HepG2 (cell line): ENCODE results near the gene ADAMTSL4. TPM values are rescaled to one million over a fixed set of nuclear protein-coding genes. Genes with fewer than 3 reads are reported as not detected.
A peak's percentile ranks its signal among the peaks of the same experiment; 100 is the strongest.

Experiments
- ARNT ChIP-seq: fragments of 450-650 bp; IDR thresholded peaks from 2 replicates; pipeline ENCODE4 v1.6.1; 2017
- CBX2 ChIP-seq, 2 experiments: fragments of 200-600 bp in 1 of 2; sonication (generic); formaldehyde crosslinking in 1 of 2; IDR thresholded peaks; 2 replicates each; pipeline versions ENCODE4 v1.7.0 to v1.8.1; 2018 to 2022; ENCODE audit warnings: low read depth in 2 of 2, low read length in 1 of 2, mild to moderate bottlenecking in 1 of 2, missing genetic modification reagents in 1 of 2
- DNMT1 ChIP-seq: sonication (generic); formaldehyde crosslinking; IDR thresholded peaks from 2 replicates; pipeline ENCODE4 v1.5.1; 2020; ENCODE audit warnings: mild to moderate bottlenecking, missing genetic modification reagents
- EZH2 ChIP-seq: conservative IDR thresholded peaks from 2 replicates; pipeline ENCODE4 v1.6.1; 2012; ENCODE audit warnings: mild to moderate bottlenecking, low read depth, low read length, moderate library complexity
- FOXJ3 ChIP-seq: sonication (generic); formaldehyde crosslinking; IDR thresholded peaks from 2 replicates; pipeline ENCODE4 v1.4.0; 2020; ENCODE audit warnings: missing genetic modification reagents, mild to moderate bottlenecking, borderline replicate concordance
- GABPB1 ChIP-seq: IDR thresholded peaks from 2 replicates; pipeline ENCODE4 v1.6.1; 2016; ENCODE audit warnings: mild to moderate bottlenecking, missing genetic modification reagents, moderate library complexity, missing compliant biosample characterization
- HIVEP1 ChIP-seq: sonication (generic); formaldehyde crosslinking; IDR thresholded peaks from 2 replicates; pipeline ENCODE4 v1.4.0; 2020; ENCODE audit warnings: mild to moderate bottlenecking, missing genetic modification reagents
- HNRNPK ChIP-seq: fragments of 200-400 bp; formaldehyde crosslinking; IDR thresholded peaks from 2 replicates; pipeline ENCODE4 v1.6.1; 2018; ENCODE audit warnings: low read length, low read depth, moderate library complexity, mild to moderate bottlenecking; ENCODE audit not compliant: poor library complexity, severe bottlenecking
- MEF2D ChIP-seq: sonication (generic); formaldehyde crosslinking; IDR thresholded peaks from 2 replicates; pipeline ENCODE4 v1.5.1; 2020; ENCODE audit warnings: mild to moderate bottlenecking, missing genetic modification reagents
- PAWR ChIP-seq: sonication (generic); formaldehyde crosslinking; IDR thresholded peaks from 2 replicates; pipeline ENCODE4 v1.4.0; 2020; ENCODE audit warnings: missing genetic modification reagents, mild to moderate bottlenecking, borderline replicate concordance
- PHF20 ChIP-seq: sonication (generic); formaldehyde crosslinking; IDR thresholded peaks from 2 replicates; pipeline ENCODE4 v1.5.0; 2020; ENCODE audit warnings: mild to moderate bottlenecking, missing genetic modification reagents
- ZBTB7B ChIP-seq: sonication (generic); formaldehyde crosslinking; IDR thresholded peaks from 2 replicates; pipeline ENCODE4 v1.4.0; 2020; ENCODE audit warnings: missing genetic modification reagents
- ZFY ChIP-seq: sonication (generic); formaldehyde crosslinking; IDR thresholded peaks from 2 replicates; pipeline ENCODE4 v1.4.0; 2020; ENCODE audit warnings: missing genetic modification reagents
- ZNF10 ChIP-seq: sonication (generic); formaldehyde crosslinking; IDR thresholded peaks from 2 replicates; pipeline ENCODE4 v1.4.0; 2020; ENCODE audit warnings: mild to moderate bottlenecking, low read depth, missing genetic modification reagents, borderline replicate concordance
- ZNF224 ChIP-seq: sonication (generic); formaldehyde crosslinking; IDR thresholded peaks from 2 replicates; pipeline ENCODE4 v1.5.0; 2020; ENCODE audit warnings: mild to moderate bottlenecking, missing genetic modification reagents
- ZNF274 ChIP-seq: sonication (generic); formaldehyde crosslinking; IDR thresholded peaks from 2 replicates; pipeline ENCODE4 v1.5.1; 2020; ENCODE audit warnings: mild to moderate bottlenecking, missing genetic modification reagents
- ZNF292 ChIP-seq: sonication (generic); formaldehyde crosslinking; IDR thresholded peaks from 2 replicates; pipeline ENCODE4 v1.8.1; 2022; ENCODE audit warnings: mild to moderate bottlenecking, low read depth, missing genetic modification reagents, borderline replicate concordance
- ZNF329 ChIP-seq: sonication (generic); formaldehyde crosslinking; IDR thresholded peaks from 2 replicates; pipeline ENCODE4 v1.9.0; 2021; ENCODE audit warnings: low read depth, mild to moderate bottlenecking, missing genetic modification reagents
- polyA plus RNA-seq, 8 experiments: library from polyadenylated mRNA; depleted of rRNA in 3 of 8; stranded (reverse) in 7 of 8; unstranded in 1 of 8; fragments of >200 nt; fragmentation: Illumina TruSeq in 4 of 8; extraction: Trizol in 4 of 8; gene quantifications; 2 replicates each; pipeline versions ENCODE4 v1.2.1 to v1.2.3, GENCODE V29; 2011 to 2016; ENCODE audit warnings: low read depth in 4 of 8, missing spikeins in 1 of 8, mixed read lengths in 1 of 8; ENCODE audit not compliant: insufficient read depth in 1 of 8
- total RNA-seq, 5 experiments: library from RNA; depleted of rRNA; stranded (reverse); fragments of >200 nt; fragmentation: Illumina TruSeq; extraction: Trizol; gene quantifications; 2 replicates each; pipeline ENCODE4 v1.2.3, GENCODE V29; 2016; ENCODE audit warnings: low read depth in 1 of 5
- TF ChIP-seq, protein P1 (sequence below): sonication (generic); formaldehyde crosslinking; IDR thresholded peaks from 2 replicates; pipeline ENCODE4 v1.4.0; 2020; ENCODE audit warnings: missing genetic modification reagents
- TF ChIP-seq, protein P2 (sequence below): sonication (generic); formaldehyde crosslinking; IDR thresholded peaks from 2 replicates; pipeline ENCODE4 v1.8.0; 2022; ENCODE audit warnings: low read depth, missing genetic modification reagents

The ADAMTSL4 gene
- total and polyA plus RNA-seq, 2 of the 13 experiments (the other 11 are each of a cell fraction or from before 2014, with no cell fraction given): 3.9 to 16.4 TPM

DNA sequence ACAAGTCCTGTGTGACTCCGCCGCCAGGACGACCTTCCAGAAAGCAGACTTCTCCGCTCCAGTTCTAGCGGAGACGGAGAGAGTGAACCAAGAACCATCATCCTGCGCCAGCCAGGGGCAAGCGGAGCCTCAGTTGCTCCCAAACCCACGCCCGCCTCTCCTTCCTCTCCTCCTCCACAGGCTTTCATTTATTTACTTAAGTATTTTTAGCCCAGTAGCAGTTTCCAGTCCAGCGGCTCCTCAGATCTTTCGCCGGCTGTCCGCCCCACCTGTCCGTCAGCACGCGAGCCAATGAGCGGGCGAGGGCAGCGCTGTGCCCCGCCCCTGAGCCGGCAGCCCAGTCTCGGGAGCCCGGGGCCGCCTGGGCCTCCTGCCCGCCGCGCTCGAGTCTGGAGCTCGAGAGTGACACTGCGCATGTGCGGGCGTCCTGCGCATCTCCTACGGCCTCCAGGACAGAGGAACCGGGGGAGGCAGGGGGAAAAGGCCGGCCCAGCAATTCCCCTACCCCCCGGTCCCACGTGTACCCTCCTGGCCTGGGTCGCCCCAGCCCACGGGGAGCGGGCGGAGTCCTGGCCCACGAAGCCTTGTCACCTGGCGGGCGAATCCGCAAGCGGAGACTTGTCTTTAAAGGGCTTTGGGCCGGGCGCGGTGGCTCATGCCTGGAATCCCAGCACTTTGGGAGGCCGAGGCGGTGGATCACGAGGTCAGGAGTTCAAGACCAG is 33.7 kb upstream of the ADAMTSL4 start, which contains the start of gene FALEC (continued):
- TF ChIP-seq ZNF10: no peak
- TF ChIP-seq, protein P1, sequence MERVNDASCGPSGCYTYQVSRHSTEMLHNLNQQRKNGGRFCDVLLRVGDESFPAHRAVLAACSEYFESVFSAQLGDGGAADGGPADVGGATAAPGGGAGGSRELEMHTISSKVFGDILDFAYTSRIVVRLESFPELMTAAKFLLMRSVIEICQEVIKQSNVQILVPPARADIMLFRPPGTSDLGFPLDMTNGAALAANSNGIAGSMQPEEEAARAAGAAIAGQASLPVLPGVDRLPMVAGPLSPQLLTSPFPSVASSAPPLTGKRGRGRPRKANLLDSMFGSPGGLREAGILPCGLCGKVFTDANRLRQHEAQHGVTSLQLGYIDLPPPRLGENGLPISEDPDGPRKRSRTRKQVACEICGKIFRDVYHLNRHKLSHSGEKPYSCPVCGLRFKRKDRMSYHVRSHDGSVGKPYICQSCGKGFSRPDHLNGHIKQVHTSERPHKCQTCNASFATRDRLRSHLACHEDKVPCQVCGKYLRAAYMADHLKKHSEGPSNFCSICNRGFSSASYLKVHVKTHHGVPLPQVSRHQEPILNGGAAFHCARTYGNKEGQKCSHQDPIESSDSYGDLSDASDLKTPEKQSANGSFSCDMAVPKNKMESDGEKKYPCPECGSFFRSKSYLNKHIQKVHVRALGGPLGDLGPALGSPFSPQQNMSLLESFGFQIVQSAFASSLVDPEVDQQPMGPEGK (CRISPR knock-in tag): peak; percentile 88
- TF ChIP-seq MEF2D: peak; percentile 93
- no peak for TF ChIP-seq FOXJ3 (CRISPR knock-in tag)
- TF ChIP-seq HIVEP1 (CRISPR knock-in tag): peak; percentile 67; the same call in 1 of the 2 replicates
- no peak for TF ChIP-seq PAWR (CRISPR knock-in tag)
- peak; percentile 71; the same call in 1 of the 2 replicates for TF ChIP-seq ZNF274 (CRISPR knock-in tag)
- no peak for TF ChIP-seq HNRNPK
- peak; percentile 85 for TF ChIP-seq ZFY
- TF ChIP-seq ZNF292 (CRISPR knock-in tag): no peak
- no peak for TF ChIP-seq CBX2 (IDR thresholded peaks at IDR 0.05; ENCODE audit: low read depth, low read length)
- TF ChIP-seq CBX2 (CRISPR knock-in tag; IDR thresholded peaks at IDR 0.05; ENCODE audit: low read depth): no peak
- TF ChIP-seq PHF20 (CRISPR knock-in tag): peak; percentile 24; the same call in 1 of the 2 replicates
- peak; percentile 63 for TF ChIP-seq ZBTB7B (CRISPR knock-in tag)
- TF ChIP-seq, protein P2, sequence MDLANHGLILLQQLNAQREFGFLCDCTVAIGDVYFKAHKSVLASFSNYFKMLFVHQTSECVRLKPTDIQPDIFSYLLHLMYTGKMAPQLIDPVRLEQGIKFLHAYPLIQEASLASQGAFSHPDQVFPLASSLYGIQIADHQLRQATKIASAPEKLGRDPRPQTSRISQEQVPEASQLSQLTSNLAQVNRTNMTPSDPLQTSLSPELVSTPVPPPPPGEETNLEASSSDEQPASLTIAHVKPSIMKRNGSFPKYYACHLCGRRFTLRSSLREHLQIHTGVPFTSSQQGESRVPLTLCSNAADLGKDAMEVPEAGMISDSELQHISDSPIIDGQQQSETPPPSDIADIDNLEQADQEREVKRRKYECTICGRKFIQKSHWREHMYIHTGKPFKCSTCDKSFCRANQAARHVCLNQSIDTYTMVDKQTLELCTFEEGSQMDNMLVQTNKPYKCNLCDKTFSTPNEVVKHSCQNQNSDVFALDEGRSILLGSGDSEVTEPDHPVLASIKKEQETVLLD (CRISPR knock-in tag): no peak
- no peak for TF ChIP-seq ZNF224 (CRISPR knock-in tag)
- TF ChIP-seq GABPB1 (CRISPR knock-in tag): peak; percentile 58; the same call in 1 of the 2 replicates
- no peak for TF ChIP-seq DNMT1
- TF ChIP-seq EZH2: no peak
- TF ChIP-seq ZNF329: 0 out of 2 replicates have a peak, but pooled peaks have one; percentile 1
- no peak for TF ChIP-seq ARNT
